Activated CD8-positive, alpha-beta T cell treated with anti-CD3 and anti-CD28 coated beads, Interleukin-2, amount 10 ng/mL, durations not matched to agents 7 days and 5 days (primary cell): Measurements from ENCODE around the gene C11orf91. TPM values are rescaled to one million over a fixed set of nuclear protein-coding genes. Genes with fewer than 3 reads are reported as not detected.

Experiments
- ATAC-seq: fragments of 150-1000 bp; cut with Tn5 transposase; one replicate; pipeline ENCODE4 v1.10.0; 2021; ENCODE audit warnings: moderate library complexity
- CTCF ChIA-PET: fragments of 350-600 bp; sonication (Branson Sonifier 250); formaldehyde crosslinking; loops from one replicate; lab custom pipeline; 2021; ENCODE audit warnings: antibody characterized with exemption; lab: Charles Lee
- POLR2A ChIA-PET: fragments of 350-600 bp; sonication (Branson Sonifier 250); formaldehyde crosslinking; loops from one replicate; lab custom pipeline; 2021; ENCODE audit warnings: antibody characterized with exemption; lab: Charles Lee
- DNase-seq: peaks from one replicate; pipeline ENCODE4 v3.0.0-alpha.2; 2020
- H3K27ac Mint-ChIP-seq: one replicate; pipeline ENCODE4 v1.8.0; 2021; ENCODE audit warnings: mild to moderate bottlenecking, mixed read lengths
- H3K27me3 Mint-ChIP-seq: one replicate; pipeline ENCODE4 v1.8.0; 2021; ENCODE audit warnings: low read depth, mixed read lengths
- H3K36me3 Mint-ChIP-seq: one replicate; pipeline ENCODE4 v1.8.0; 2021; ENCODE audit warnings: low read depth, mixed read lengths
- H3K4me1 Mint-ChIP-seq: one replicate; pipeline ENCODE4 v1.8.0; 2021; ENCODE audit warnings: low read depth, mixed read lengths
- H3K4me3 Mint-ChIP-seq: one replicate; pipeline ENCODE4 v1.8.0; 2021; ENCODE audit warnings: mild to moderate bottlenecking, mixed read lengths
- H3K9me3 Mint-ChIP-seq: one replicate; pipeline ENCODE4 v1.8.0; 2022; ENCODE audit warnings: mixed read lengths; ENCODE audit not compliant: insufficient read depth
- total RNA-seq, 2 experiments: library from RNA; stranded (reverse); gene quantifications; one replicate each; pipeline ENCODE4 v1.2.3, GENCODE V29; 2021

Gene C11orf91
- total RNA-seq, 2 experiments from 2014 or later: not detected

DNA sequence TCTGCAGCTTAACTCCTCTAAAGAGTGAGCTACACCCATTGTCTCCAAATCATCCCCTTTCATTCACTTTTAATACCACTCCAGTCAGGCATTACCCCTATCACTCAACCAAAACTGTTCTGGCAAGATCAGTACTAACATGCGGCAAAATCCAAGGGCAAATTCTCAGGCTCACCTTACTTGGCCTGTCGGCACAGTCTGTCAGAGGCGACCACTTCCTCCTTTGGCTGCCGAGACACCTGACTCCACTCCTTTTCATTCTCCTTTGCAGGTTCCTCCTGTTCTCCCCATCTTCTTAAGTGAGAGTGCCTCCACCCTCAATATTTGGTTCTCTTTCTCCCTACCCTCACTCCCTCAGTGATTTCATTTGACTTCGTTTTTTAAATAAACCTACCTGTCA is 4.2 kb downstream of the C11orf91 start:
- Mint-ChIP-seq H3K9me3 (no peaks in the 10 kb centered on the region), H3K4me1 (peaks cover 21% of the 10 kb centered on the region), H3K27me3 (peaks cover 23% of the 10 kb centered on the region), H3K36me3 (no peaks in the 10 kb centered on the region), H3K4me3 (no peak overlapping the region), H3K27ac (no peak overlapping the region)
- CTCF ChIA-PET: no interaction called here
- ATAC-seq (no peak), DNase-seq (peak; percentile 31)
- POLR2A ChIA-PET: no interaction called here

DNA sequence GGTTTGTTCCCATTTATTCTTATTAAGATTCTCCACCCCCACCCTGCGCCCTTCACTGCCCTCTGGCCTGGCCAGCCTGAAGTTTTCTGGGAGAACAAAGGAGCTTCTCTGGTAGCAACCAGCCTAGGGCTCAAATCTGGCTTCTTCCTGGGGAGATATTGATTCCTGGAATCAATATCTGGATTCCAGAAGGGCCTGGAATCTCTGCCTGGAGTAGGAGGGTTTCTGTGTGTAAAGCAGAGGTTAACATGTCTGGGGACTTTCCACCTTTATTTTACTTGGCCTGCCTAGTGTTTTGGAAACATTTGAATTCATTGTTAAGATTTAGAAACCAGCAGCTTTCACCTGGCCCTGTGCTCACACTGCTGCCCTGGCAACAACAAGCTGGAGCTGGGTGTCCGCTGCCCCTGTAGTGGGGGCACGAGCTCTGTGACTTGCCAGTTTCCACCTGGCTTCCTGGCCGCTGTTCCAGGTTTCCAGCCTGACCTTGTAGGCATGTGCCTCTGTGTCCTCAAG is 5.5 kb downstream of the C11orf91 start:
- ChIA-PET POLR2A (no interaction called here), CTCF (interaction anchor here (1.9 kb wide), 1 partner anchor 47 kb away, joined by 6 read pairs; no protein-coding TSS in a partner anchor)
- ATAC-seq (no peak), DNase-seq (no peak)
- H3K4me3 Mint-ChIP-seq: no peak overlapping the region
- peaks cover 23% of the 10 kb centered on the region for H3K27me3 Mint-ChIP-seq
- H3K27ac Mint-ChIP-seq: no peak overlapping the region
- no peaks in the 10 kb centered on the region for H3K36me3 Mint-ChIP-seq
- H3K9me3 Mint-ChIP-seq: no peaks in the 10 kb centered on the region
- H3K4me1 Mint-ChIP-seq: peaks cover 14% of the 10 kb centered on the region

- Mint-ChIP-seq H3K27ac (no peak overlapping the region), H3K4me3 (no peak overlapping the region), H3K9me3 (no peaks in the 10 kb centered on the region), H3K36me3 (no peaks in the 10 kb centered on the region), H3K27me3 (peaks cover 23% of the 10 kb centered on the region), H3K4me1 (peaks cover 9% of the 10 kb centered on the region)
- DNase-seq: no peak
- no peak for ATAC-seq
- ChIA-PET CTCF (interaction anchor here (1.9 kb wide), 1 partner anchor 48 kb away, joined by 6 read pairs; no protein-coding TSS in a partner anchor), POLR2A (no interaction called here)
Observed at GRCh38 chr11:33694346-33695050, 6.1 kb downstream of the C11orf91 start.

DNA sequence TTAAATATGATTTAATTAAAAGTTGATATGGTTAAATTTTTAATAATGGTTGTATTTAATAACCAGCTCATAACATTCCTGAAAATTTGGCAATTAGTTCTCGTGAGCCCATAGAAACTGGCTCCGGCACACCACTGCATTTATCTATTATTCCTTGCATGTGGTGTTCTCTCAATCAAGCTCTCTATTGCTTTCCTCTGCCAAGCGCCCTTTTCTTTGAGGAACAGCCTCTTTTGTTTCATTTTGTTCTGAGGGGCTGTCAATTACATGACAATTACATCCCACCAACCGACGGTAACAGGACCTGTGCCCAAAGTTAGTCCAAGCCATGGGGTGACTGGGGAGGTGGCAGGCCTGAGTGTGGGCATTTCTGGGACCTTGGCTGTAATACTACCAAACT is 8.1 kb downstream of the C11orf91 start:
- CTCF ChIA-PET: no interaction called here
- Mint-ChIP-seq H3K36me3 (no peaks in the 10 kb centered on the region), H3K9me3 (no peaks in the 10 kb centered on the region), H3K4me3 (no peak overlapping the region), H3K27me3 (peaks cover 15% of the 10 kb centered on the region), H3K27ac (no peak overlapping the region), H3K4me1 (peaks cover 9% of the 10 kb centered on the region)
- POLR2A ChIA-PET: no interaction called here
- ATAC-seq (no peak), DNase-seq (no peak)

- CTCF ChIA-PET: interaction anchor here (0.6 to 1.4 kb wide), 2 partner anchors 330 to 359 kb away, joined by 3 to 4 read pairs; no protein-coding TSS in a partner anchor
- H3K27ac Mint-ChIP-seq: no peak overlapping the region
- H3K4me1 Mint-ChIP-seq: peaks cover 9% of the 10 kb centered on the region
- peaks cover 11% of the 10 kb centered on the region for H3K27me3 Mint-ChIP-seq
- DNase-seq (no peak), ATAC-seq (no peak)
- POLR2A ChIA-PET: no interaction called here
- H3K36me3 Mint-ChIP-seq: no peaks in the 10 kb centered on the region
- peaks cover 2% of the 10 kb centered on the region for H3K9me3 Mint-ChIP-seq
- H3K4me3 Mint-ChIP-seq: no peak overlapping the region
Observed at GRCh38 chr11:33692013-33692504, 8.6 kb downstream of the C11orf91 start.

GRCh38 chr11:33691066-33691864 is 9.4 kb downstream of the C11orf91 start:
- DNase-seq (no peak), ATAC-seq (no peak)
- H3K27me3 Mint-ChIP-seq: peaks cover 4% of the 10 kb centered on the region
- H3K4me3 Mint-ChIP-seq: no peak overlapping the region
- H3K9me3 Mint-ChIP-seq: peaks cover 2% of the 10 kb centered on the region
- no peak overlapping the region for H3K27ac Mint-ChIP-seq
- peaks cover 2% of the 10 kb centered on the region for H3K4me1 Mint-ChIP-seq
- POLR2A ChIA-PET: no interaction called here
- CTCF ChIA-PET: interaction anchor here (0.6 to 1.4 kb wide), 2 partner anchors 329 to 360 kb away, joined by 3 to 4 read pairs; no protein-coding TSS in a partner anchor
- H3K36me3 Mint-ChIP-seq: no peaks in the 10 kb centered on the region

- H3K4me1 Mint-ChIP-seq: no peaks in the 10 kb centered on the region
- ChIA-PET POLR2A (no interaction called here), CTCF (interaction anchor here (1.4 to 1.6 kb wide), 2 partner anchors 328 kb away, joined by 4 read pairs; no protein-coding TSS in a partner anchor)
- no peak overlapping the region for H3K4me3 Mint-ChIP-seq
- H3K36me3 Mint-ChIP-seq: no peaks in the 10 kb centered on the region
- no peak for DNase-seq
- H3K27me3 Mint-ChIP-seq: no peaks in the 10 kb centered on the region
- ATAC-seq: no peak
- no peak overlapping the region for H3K27ac Mint-ChIP-seq
- H3K9me3 Mint-ChIP-seq: peaks cover 2% of the 10 kb centered on the region
Observed at GRCh38 chr11:33690290-33691065, 10.1 kb downstream of the C11orf91 start.

- peaks cover 2% of the 10 kb centered on the region for H3K9me3 Mint-ChIP-seq
- ChIA-PET POLR2A (no interaction called here), CTCF (interaction anchor here (1.6 kb wide), 1 partner anchor 327 kb away, joined by 4 read pairs; no protein-coding TSS in a partner anchor)
- ATAC-seq (no peak), DNase-seq (no peak)
- no peaks in the 10 kb centered on the region for H3K4me1 Mint-ChIP-seq
- H3K27ac Mint-ChIP-seq: no peak overlapping the region
- H3K36me3 Mint-ChIP-seq: no peaks in the 10 kb centered on the region
- H3K4me3 Mint-ChIP-seq: no peak overlapping the region
- H3K27me3 Mint-ChIP-seq: peaks cover 5% of the 10 kb centered on the region
Observed at GRCh38 chr11:33689501-33689900, 11.1 kb downstream of the C11orf91 start.

DNA sequence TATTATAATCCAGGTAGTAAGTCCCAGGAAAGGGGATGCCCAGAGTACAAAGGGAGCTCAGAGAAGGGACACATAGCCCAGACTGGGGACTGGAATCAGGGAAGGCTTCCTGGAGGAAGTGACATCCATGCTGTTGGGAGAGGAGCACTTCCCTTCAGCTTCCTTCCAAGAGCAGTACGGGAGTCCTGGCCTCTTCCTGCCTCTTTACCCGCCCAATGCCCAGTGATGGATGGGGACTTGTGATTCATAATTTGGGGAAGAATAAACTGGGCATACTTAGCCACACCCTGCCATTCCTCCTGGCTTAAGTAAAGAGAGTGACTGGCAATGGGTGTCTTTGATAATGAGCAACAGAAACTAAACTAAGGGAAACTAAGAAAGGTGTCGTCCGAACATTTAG is 11.5 kb downstream of the C11orf91 start:
- H3K4me3 Mint-ChIP-seq: no peak overlapping the region
- peaks cover 2% of the 10 kb centered on the region for H3K9me3 Mint-ChIP-seq
- ChIA-PET CTCF (interaction anchor here (1.6 kb wide), 1 partner anchor 327 kb away, joined by 4 read pairs; no protein-coding TSS in a partner anchor), POLR2A (no interaction called here)
- no peaks in the 10 kb centered on the region for H3K36me3 Mint-ChIP-seq
- no peak overlapping the region for H3K27ac Mint-ChIP-seq
- ATAC-seq (no peak), DNase-seq (no peak)
- no peaks in the 10 kb centered on the region for H3K4me1 Mint-ChIP-seq
- peaks cover 9% of the 10 kb centered on the region for H3K27me3 Mint-ChIP-seq

- no peak for DNase-seq
- H3K9me3 Mint-ChIP-seq: peaks cover 2% of the 10 kb centered on the region
- ChIA-PET CTCF (interaction anchor here (3.0 kb wide), 1 partner anchor 326 kb away, joined by 11 read pairs; no protein-coding TSS in a partner anchor), POLR2A (no interaction called here)
- no peaks in the 10 kb centered on the region for H3K36me3 Mint-ChIP-seq
- no peak overlapping the region for H3K27ac Mint-ChIP-seq
- no peaks in the 10 kb centered on the region for H3K4me1 Mint-ChIP-seq
- ATAC-seq: no peak
- no peak overlapping the region for H3K4me3 Mint-ChIP-seq
- peaks cover 14% of the 10 kb centered on the region for H3K27me3 Mint-ChIP-seq
Observed at GRCh38 chr11:33687733-33688479, 12.7 kb downstream of the C11orf91 start.
